K562 (cell line): ENCODE measurements around the gene KIAA0825. TPM values are rescaled to one million over a fixed set of nuclear protein-coding genes. Genes with fewer than 3 reads are reported as not detected.
A peak's percentile ranks its signal among the peaks of the same experiment; 100 is the strongest.

Source experiments
- DEAF1 ChIP-seq: fragments of 450-650 bp; formaldehyde crosslinking; IDR thresholded peaks from 2 replicates; pipeline ENCODE4 v1.4.0; 2020; ENCODE audit warnings: mild to moderate bottlenecking, moderate library complexity
- DPF2 ChIP-seq: fragments of 450-650 bp; IDR thresholded peaks from 2 replicates; pipeline ENCODE4 v1.6.1; 2016
- ETS1 ChIP-seq: conservative IDR thresholded peaks from 2 replicates; pipeline ENCODE4 v1.6.1; 2011; ENCODE audit warnings: low read depth, mild to moderate bottlenecking, low read length; ENCODE audit not compliant: control insufficient read depth
- ETV1 ChIP-seq: fragments of 450-650 bp; conservative IDR thresholded peaks from 2 replicates; pipeline ENCODE4 v1.6.1; 2016; ENCODE audit warnings: missing genetic modification characterization, control low read depth, low read depth, missing compliant biosample characterization
- HDAC1 ChIP-seq, 2 experiments: fragments of 450-650 bp; IDR thresholded peaks; 2 replicates each; pipeline ENCODE4 v1.6.1; 2016 to 2017; ENCODE audit warnings: inconsistent platforms in 1 of 2, mild to moderate bottlenecking in 1 of 2, moderate library complexity in 1 of 2
- JUND ChIP-seq, 2 experiments: IDR thresholded peaks; 2 replicates in 1 of 2; 3 replicates in 1 of 2; pipeline ENCODE4 v1.6.1; 2011; ENCODE audit warnings: borderline replicate concordance in 2 of 2, low read depth in 2 of 2, low read length in 2 of 2, improper control_type of control experiment in 1 of 2, missing biosample characterization in 1 of 2, missing genetic modification characterization in 1 of 2, missing genetic modification reagents in 1 of 2
- L3MBTL2 ChIP-seq: fragments of 450-650 bp; IDR thresholded peaks from 2 replicates; pipeline ENCODE4 v1.6.1; 2016; ENCODE audit warnings: mild to moderate bottlenecking, moderate library complexity
- MAFG ChIP-seq: fragments of 450-650 bp; conservative IDR thresholded peaks from 2 replicates; pipeline ENCODE4 v1.6.1; 2016; ENCODE audit warnings: missing genetic modification characterization, missing compliant biosample characterization
- RBFOX2 ChIP-seq: fragments of 200-400 bp; formaldehyde crosslinking; IDR thresholded peaks from 2 replicates; pipeline ENCODE4 v1.6.1; 2017; ENCODE audit warnings: low read depth, mild to moderate bottlenecking, low read length, moderate library complexity
- SREBF1 ChIP-seq: fragments of 150-350 bp; IDR thresholded peaks from 2 replicates; pipeline ENCODE4 v1.6.1; 2014; ENCODE audit warnings: antibody characterized with exemption, low read depth, low read length, borderline replicate concordance
- TAF9B ChIP-seq: fragments of 450-650 bp; IDR thresholded peaks from 2 replicates; pipeline ENCODE4 v1.6.1; 2018; ENCODE audit warnings: mild to moderate bottlenecking; ENCODE audit not compliant: partially characterized antibody
- polyA plus RNA-seq, 8 experiments: library from polyadenylated mRNA; depleted of rRNA in 4 of 8; stranded (reverse) in 5 of 8; unstranded in 3 of 8; fragments of >200 nt; fragmentation: Nextera tagmentation in 2 of 8; fragmentation: Illumina TruSeq in 1 of 8; extraction: Ambion mirVana in 2 of 8; extraction: Trizol in 1 of 8; gene quantifications; 2 replicates each; pipeline versions ENCODE4 v1.2.1 to v1.2.3, GENCODE V29; 2011 to 2014; ENCODE audit warnings: inconsistent platforms in 1 of 8, missing spikeins in 1 of 8
- total RNA-seq, 7 experiments: library from RNA; depleted of rRNA in 6 of 7; stranded (reverse); fragments of >200 nt in 6 of 7; fragmentation: Illumina TruSeq in 2 of 7; extraction: Trizol in 2 of 7; gene quantifications; 2 replicates each; pipeline versions ENCODE4 v1.2.1 to v1.2.3, GENCODE V29; 2011 to 2021; ENCODE audit warnings: low replicate concordance in 1 of 7
- TF ChIP-seq, protein P1 (sequence below): fragments of 450-650 bp; IDR thresholded peaks from 2 replicates; pipeline ENCODE4 v1.6.1; 2016; ENCODE audit warnings: mild to moderate bottlenecking, moderate library complexity

The KIAA0825 gene
- total and polyA plus RNA-seq, 9 of the 15 experiments (the other 6 are each of a cell fraction or from before 2014, with no cell fraction given): 0.05 to 0.36 (median 0.16) TPM; not detected in 1

DNA sequence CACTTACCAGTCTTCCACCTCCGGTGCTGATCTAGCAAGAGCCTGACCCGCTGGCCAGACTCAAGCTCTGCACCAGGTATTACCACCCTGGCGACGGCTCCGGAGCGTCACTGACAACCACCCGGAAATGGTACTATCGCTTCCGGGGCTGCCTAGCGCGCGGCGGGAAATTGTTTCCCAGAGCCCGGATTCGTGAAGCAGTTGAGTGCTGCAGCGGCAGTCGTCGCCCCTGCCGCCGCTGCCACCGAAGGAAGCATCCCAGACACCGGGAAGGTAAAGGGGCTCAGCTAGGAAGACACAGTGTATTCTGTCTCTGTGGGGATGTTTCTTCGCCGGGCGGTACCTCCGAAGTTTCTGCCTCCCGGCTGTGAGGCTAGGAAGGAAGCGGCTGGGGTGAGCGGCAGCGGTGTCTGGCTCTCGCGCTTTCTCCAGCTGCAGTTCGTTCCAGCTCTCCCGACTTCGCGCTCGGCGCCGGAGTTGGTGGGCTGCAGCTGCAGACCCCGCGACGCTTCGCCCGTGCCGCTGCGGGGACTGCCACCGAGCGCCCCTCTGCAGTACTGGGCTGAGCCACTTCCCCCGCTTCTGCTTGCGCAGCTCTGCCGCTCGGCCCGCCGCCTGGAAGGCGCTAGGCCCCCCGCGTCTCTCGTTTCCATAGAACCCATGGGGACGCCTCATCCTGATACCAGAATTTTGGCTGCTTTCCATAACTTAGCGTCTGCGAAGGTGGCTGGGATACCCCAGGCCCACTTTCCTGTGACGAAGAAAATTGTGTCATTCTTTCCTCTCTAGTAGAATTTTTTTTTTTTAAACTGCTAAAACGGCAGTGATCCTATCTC lies at the start of gene KIAA0825, which contains the start of gene SLF1 (continued):
- TF ChIP-seq, protein P1, sequence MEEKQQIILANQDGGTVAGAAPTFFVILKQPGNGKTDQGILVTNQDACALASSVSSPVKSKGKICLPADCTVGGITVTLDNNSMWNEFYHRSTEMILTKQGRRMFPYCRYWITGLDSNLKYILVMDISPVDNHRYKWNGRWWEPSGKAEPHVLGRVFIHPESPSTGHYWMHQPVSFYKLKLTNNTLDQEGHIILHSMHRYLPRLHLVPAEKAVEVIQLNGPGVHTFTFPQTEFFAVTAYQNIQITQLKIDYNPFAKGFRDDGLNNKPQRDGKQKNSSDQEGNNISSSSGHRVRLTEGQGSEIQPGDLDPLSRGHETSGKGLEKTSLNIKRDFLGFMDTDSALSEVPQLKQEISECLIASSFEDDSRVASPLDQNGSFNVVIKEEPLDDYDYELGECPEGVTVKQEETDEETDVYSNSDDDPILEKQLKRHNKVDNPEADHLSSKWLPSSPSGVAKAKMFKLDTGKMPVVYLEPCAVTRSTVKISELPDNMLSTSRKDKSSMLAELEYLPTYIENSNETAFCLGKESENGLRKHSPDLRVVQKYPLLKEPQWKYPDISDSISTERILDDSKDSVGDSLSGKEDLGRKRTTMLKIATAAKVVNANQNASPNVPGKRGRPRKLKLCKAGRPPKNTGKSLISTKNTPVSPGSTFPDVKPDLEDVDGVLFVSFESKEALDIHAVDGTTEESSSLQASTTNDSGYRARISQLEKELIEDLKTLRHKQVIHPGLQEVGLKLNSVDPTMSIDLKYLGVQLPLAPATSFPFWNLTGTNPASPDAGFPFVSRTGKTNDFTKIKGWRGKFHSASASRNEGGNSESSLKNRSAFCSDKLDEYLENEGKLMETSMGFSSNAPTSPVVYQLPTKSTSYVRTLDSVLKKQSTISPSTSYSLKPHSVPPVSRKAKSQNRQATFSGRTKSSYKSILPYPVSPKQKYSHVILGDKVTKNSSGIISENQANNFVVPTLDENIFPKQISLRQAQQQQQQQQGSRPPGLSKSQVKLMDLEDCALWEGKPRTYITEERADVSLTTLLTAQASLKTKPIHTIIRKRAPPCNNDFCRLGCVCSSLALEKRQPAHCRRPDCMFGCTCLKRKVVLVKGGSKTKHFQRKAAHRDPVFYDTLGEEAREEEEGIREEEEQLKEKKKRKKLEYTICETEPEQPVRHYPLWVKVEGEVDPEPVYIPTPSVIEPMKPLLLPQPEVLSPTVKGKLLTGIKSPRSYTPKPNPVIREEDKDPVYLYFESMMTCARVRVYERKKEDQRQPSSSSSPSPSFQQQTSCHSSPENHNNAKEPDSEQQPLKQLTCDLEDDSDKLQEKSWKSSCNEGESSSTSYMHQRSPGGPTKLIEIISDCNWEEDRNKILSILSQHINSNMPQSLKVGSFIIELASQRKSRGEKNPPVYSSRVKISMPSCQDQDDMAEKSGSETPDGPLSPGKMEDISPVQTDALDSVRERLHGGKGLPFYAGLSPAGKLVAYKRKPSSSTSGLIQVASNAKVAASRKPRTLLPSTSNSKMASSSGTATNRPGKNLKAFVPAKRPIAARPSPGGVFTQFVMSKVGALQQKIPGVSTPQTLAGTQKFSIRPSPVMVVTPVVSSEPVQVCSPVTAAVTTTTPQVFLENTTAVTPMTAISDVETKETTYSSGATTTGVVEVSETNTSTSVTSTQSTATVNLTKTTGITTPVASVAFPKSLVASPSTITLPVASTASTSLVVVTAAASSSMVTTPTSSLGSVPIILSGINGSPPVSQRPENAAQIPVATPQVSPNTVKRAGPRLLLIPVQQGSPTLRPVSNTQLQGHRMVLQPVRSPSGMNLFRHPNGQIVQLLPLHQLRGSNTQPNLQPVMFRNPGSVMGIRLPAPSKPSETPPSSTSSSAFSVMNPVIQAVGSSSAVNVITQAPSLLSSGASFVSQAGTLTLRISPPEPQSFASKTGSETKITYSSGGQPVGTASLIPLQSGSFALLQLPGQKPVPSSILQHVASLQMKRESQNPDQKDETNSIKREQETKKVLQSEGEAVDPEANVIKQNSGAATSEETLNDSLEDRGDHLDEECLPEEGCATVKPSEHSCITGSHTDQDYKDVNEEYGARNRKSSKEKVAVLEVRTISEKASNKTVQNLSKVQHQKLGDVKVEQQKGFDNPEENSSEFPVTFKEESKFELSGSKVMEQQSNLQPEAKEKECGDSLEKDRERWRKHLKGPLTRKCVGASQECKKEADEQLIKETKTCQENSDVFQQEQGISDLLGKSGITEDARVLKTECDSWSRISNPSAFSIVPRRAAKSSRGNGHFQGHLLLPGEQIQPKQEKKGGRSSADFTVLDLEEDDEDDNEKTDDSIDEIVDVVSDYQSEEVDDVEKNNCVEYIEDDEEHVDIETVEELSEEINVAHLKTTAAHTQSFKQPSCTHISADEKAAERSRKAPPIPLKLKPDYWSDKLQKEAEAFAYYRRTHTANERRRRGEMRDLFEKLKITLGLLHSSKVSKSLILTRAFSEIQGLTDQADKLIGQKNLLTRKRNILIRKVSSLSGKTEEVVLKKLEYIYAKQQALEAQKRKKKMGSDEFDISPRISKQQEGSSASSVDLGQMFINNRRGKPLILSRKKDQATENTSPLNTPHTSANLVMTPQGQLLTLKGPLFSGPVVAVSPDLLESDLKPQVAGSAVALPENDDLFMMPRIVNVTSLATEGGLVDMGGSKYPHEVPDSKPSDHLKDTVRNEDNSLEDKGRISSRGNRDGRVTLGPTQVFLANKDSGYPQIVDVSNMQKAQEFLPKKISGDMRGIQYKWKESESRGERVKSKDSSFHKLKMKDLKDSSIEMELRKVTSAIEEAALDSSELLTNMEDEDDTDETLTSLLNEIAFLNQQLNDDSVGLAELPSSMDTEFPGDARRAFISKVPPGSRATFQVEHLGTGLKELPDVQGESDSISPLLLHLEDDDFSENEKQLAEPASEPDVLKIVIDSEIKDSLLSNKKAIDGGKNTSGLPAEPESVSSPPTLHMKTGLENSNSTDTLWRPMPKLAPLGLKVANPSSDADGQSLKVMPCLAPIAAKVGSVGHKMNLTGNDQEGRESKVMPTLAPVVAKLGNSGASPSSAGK: no peak
- no peak for TF ChIP-seq DEAF1 (CRISPR knock-in tag)
- TF ChIP-seq MAFG (tag): no peak
- peak; percentile 84 for TF ChIP-seq RBFOX2
- peak; percentile 28; the same call in 1 of the 2 replicates for TF ChIP-seq L3MBTL2
- peak; percentile 73 for TF ChIP-seq ETS1
- no peak for TF ChIP-seq DPF2
- TF ChIP-seq TAF9B: no peak
- TF ChIP-seq ETV1 (tag): peak; percentile 46; the same call in 1 of the 2 replicates
- 0 out of 2 replicates have a peak, but pooled peaks have one; percentile 6 for TF ChIP-seq JUND (IDR thresholded peaks at IDR 0.05; ENCODE audit: borderline replicate concordance, low read depth, low read length)
- TF ChIP-seq JUND (tag; IDR thresholded peaks at IDR 0.05; ENCODE audit: borderline replicate concordance, low read depth, low read length): no peak
- TF ChIP-seq HDAC1 (IDR thresholded peaks at IDR 0.05): peak; percentile 62 to 89; a peak in 2 of 4 replicates
- peak; percentile 50; the same call in 1 of the 2 replicates for TF ChIP-seq SREBF1
